CD4-positive, CD25-positive, alpha-beta regulatory T cell (primary cell): ENCODE data around the gene RUFY2. TPM values are rescaled to one million over a fixed set of nuclear protein-coding genes. Genes with fewer than 3 reads are reported as not detected.
"Not testable (repeated sequence)": the region's sequence is repeated elsewhere in the genome, so short reads cannot be mapped to it uniquely, and the experiment has no call there.

ENCODE experiments used
- ATAC-seq, 2 donors: fragments of 150-1000 bp; cut with Tn5 transposase; one replicate each; pipeline ENCODE4 v1.10.0; 2021; ENCODE audit warnings: low read depth in 2 of 2, moderate number of reproducible peaks in 2 of 2, moderate library complexity in 1 of 2
- DNase-seq, 3 donors: peaks; one replicate each; pipeline versions ENCODE4 v3.0.0 to v3.0.0-alpha.2; 2012 to 2022; ENCODE audit warnings: mixed read lengths in 1 of 3
- H3K27ac ChIP-seq: one replicate; pipeline ENCODE4 v1.7.0; 2013; ENCODE audit warnings: mild to moderate bottlenecking, low read length; ENCODE audit not compliant: insufficient read depth, poor library complexity, severe bottlenecking
- H3K27me3 ChIP-seq: one replicate; pipeline ENCODE4 v1.7.0; 2013; ENCODE audit warnings: low read length; ENCODE audit not compliant: control insufficient read depth, insufficient read depth
- H3K36me3 ChIP-seq: one replicate; pipeline ENCODE4 v1.7.0; 2013; ENCODE audit warnings: mild to moderate bottlenecking, low read length, moderate library complexity; ENCODE audit not compliant: control insufficient read depth, insufficient read depth
- H3K4me1 ChIP-seq: 2 replicates; pipeline ENCODE4 v1.7.0; 2013; ENCODE audit warnings: mild to moderate bottlenecking, low read length; ENCODE audit not compliant: insufficient read depth, control insufficient read depth, poor library complexity, severe bottlenecking
- H3K4me3 ChIP-seq: one replicate; pipeline ENCODE4 v1.7.0; 2013; ENCODE audit warnings: low read depth, mild to moderate bottlenecking, low read length, moderate library complexity
- H3K9me3 ChIP-seq, 2 experiments: 1 replicate in 1 of 2; 2 replicates in 1 of 2; pipeline ENCODE4 v1.7.0; 2013; ENCODE audit warnings: low read length in 2 of 2, mild to moderate bottlenecking in 1 of 2, moderate library complexity in 1 of 2; ENCODE audit not compliant: control insufficient read depth in 2 of 2
- H3K27ac Mint-ChIP-seq, 3 donors: one replicate each; pipeline ENCODE4 v1.8.0; 2020 to 2022; ENCODE audit warnings: mild to moderate bottlenecking in 3 of 3, mixed read lengths in 3 of 3, moderate library complexity in 2 of 3
- H3K27me3 Mint-ChIP-seq: one replicate; pipeline ENCODE4 v1.8.0; 2022; ENCODE audit warnings: mild to moderate bottlenecking, mixed read lengths
- H3K36me3 Mint-ChIP-seq: one replicate; pipeline ENCODE4 v1.8.0; 2020; ENCODE audit warnings: mixed read lengths
- H3K4me1 Mint-ChIP-seq, 4 donors: one replicate each; pipeline ENCODE4 v1.8.0; 2020 to 2022; ENCODE audit warnings: mixed read lengths in 4 of 4, mild to moderate bottlenecking in 1 of 4
- H3K4me3 Mint-ChIP-seq, 4 donors: one replicate each; pipeline ENCODE4 v1.8.0; 2020 to 2022; ENCODE audit warnings: mild to moderate bottlenecking in 4 of 4, mixed read lengths in 4 of 4, moderate library complexity in 3 of 4
- H3K9me3 Mint-ChIP-seq, 7 donors: one replicate each; pipeline ENCODE4 v1.8.0; 2020 to 2022; ENCODE audit warnings: mixed read lengths in 7 of 7, mild to moderate bottlenecking in 3 of 7, moderate library complexity in 2 of 7
- polyA plus RNA-seq, 4 donors: library from polyadenylated mRNA; unstranded; fragments of 300-500 nt; fragmentation: Illumina TruSeq; gene quantifications; one replicate each; pipeline ENCODE4 v1.2.3, GENCODE V29; 2021
- total RNA-seq: library from RNA; stranded (reverse); gene quantifications from one replicate; pipeline ENCODE4 v1.2.3, GENCODE V29; 2022

RUFY2 gene
- 18.9 TPM for total RNA-seq
- polyA plus RNA-seq, result 1 to 10 TPM; 4.5 to 8.1 (median 6.8) TPM

- Histone ChIP-seq H3K27ac (peak within 1 kb of the TSS; percentile 60), H3K27me3 (no peaks in the 10 kb centered on the region), H3K36me3 (no peaks in the 10 kb centered on the region), H3K9me3 (no peaks in the 10 kb centered on the region), H3K4me3 (peak within 1 kb of the TSS; percentile 94), H3K4me1 (peaks cover 12% of the 10 kb centered on the region)
- peaks cover 8 to 25% (median 13%) of the 10 kb centered on the region in 4 donors for H3K4me1 Mint-ChIP-seq
- ATAC-seq (peak; percentile 95 to 97), DNase-seq (peak; percentile 68 to 79 (median 76))
- H3K36me3 Mint-ChIP-seq, result no peaks in the 10 kb centered on the region
- H3K9me3 Mint-ChIP-seq, result no peaks in the 10 kb centered on the region
- H3K27me3 Mint-ChIP-seq, result no peaks in the 10 kb centered on the region
- peak within 1 kb of the TSS; percentile 77 to 86 (median 80) for H3K27ac Mint-ChIP-seq
- H3K4me3 Mint-ChIP-seq, result peak within 1 kb of the TSS; percentile 88 to 97 (median 92)
These were observed at the start of gene RUFY2 for GRCh38 chr10:68406815-68407548. TSS of gene RUFY2 (minus strand) at chr10:68407277. CDS start at chr10:68407189, 88 bp downstream.

GRCh38 chr10:68449698-68450097, 42.6 kb upstream of the RUFY2 start:
- H3K9me3 ChIP-seq, H3K4me1 ChIP-seq, H3K27me3 Mint-ChIP-seq, H3K4me3 Mint-ChIP-seq, H3K9me3 Mint-ChIP-seq, H3K36me3 ChIP-seq, H3K4me1 Mint-ChIP-seq, H3K27me3 ChIP-seq, H3K27ac ChIP-seq, ATAC-seq, H3K4me3 ChIP-seq, DNase-seq: not testable (repeated sequence)
- Mint-ChIP-seq H3K36me3 (peaks cover 18% of the 10 kb centered on the region), H3K27ac (peak overlapping the region in 1 of 3 donors; percentile 34)

- Histone ChIP-seq H3K27ac (no peak overlapping the region), H3K36me3 (no peaks in the 10 kb centered on the region), H3K4me1 (no peaks in the 10 kb centered on the region), H3K4me3 (no peak overlapping the region), H3K9me3 (no peaks in the 10 kb centered on the region), H3K27me3 (no peaks in the 10 kb centered on the region)
- Mint-ChIP-seq H3K4me1 (peaks cover 0 to 3% (median 0%) of the 10 kb centered on the region in 4 donors), H3K4me3 (no peak overlapping the region), H3K9me3 (no peaks in the 10 kb centered on the region), H3K27ac (no peak overlapping the region), H3K36me3 (peaks cover 12% of the 10 kb centered on the region), H3K27me3 (no peaks in the 10 kb centered on the region)
- DNase-seq (no peak), ATAC-seq (no peak)
These were observed 39.1 kb upstream of the RUFY2 start for GRCh38 chr10:68446179-68446578.

- H3K4me1 Mint-ChIP-seq, result no peaks in the 10 kb centered on the region
- no peaks in the 10 kb centered on the region for H3K4me1 ChIP-seq
- H3K36me3 ChIP-seq, result no peaks in the 10 kb centered on the region
- no peak for ATAC-seq
- H3K4me3 Mint-ChIP-seq, result no peak overlapping the region
- H3K27ac ChIP-seq, result no peak overlapping the region
- DNase-seq, result no peak
- H3K27ac Mint-ChIP-seq, result no peak overlapping the region
- no peaks in the 10 kb centered on the region for H3K27me3 ChIP-seq
- no peaks in the 10 kb centered on the region for H3K9me3 Mint-ChIP-seq
- no peak overlapping the region for H3K4me3 ChIP-seq
- H3K36me3 Mint-ChIP-seq, result peaks cover 7% of the 10 kb centered on the region
- H3K9me3 ChIP-seq, result no peaks in the 10 kb centered on the region
- H3K27me3 Mint-ChIP-seq, result no peaks in the 10 kb centered on the region
These were observed 35.9 kb upstream of the RUFY2 start for GRCh38 chr10:68442971-68443370.

- no peaks in the 10 kb centered on the region for H3K36me3 ChIP-seq
- H3K4me3 Mint-ChIP-seq, result no peak overlapping the region
- no peak overlapping the region for H3K27ac ChIP-seq
- H3K4me3 ChIP-seq, result no peak overlapping the region
- H3K9me3 ChIP-seq, result no peaks in the 10 kb centered on the region
- H3K9me3 Mint-ChIP-seq, result no peaks in the 10 kb centered on the region
- no peaks in the 10 kb centered on the region for H3K4me1 Mint-ChIP-seq
- H3K27ac Mint-ChIP-seq, result no peak overlapping the region
- H3K27me3 Mint-ChIP-seq, result no peaks in the 10 kb centered on the region
- peaks cover 5% of the 10 kb centered on the region for H3K36me3 Mint-ChIP-seq
- ATAC-seq (no peak), DNase-seq (no peak)
- no peaks in the 10 kb centered on the region for H3K27me3 ChIP-seq
- no peaks in the 10 kb centered on the region for H3K4me1 ChIP-seq
These were observed 33.8 kb upstream of the RUFY2 start for GRCh38 chr10:68440898-68441297.

GRCh38 chr10:68435803-68436202, 28.7 kb upstream of the RUFY2 start:
- Histone ChIP-seq H3K4me1 (no peaks in the 10 kb centered on the region), H3K4me3 (no peak overlapping the region), H3K27me3 (no peaks in the 10 kb centered on the region), H3K36me3 (no peaks in the 10 kb centered on the region), H3K9me3 (no peaks in the 10 kb centered on the region), H3K27ac (no peak overlapping the region)
- Mint-ChIP-seq H3K4me3 (no peak overlapping the region), H3K27me3 (no peaks in the 10 kb centered on the region), H3K36me3 (peaks cover 5% of the 10 kb centered on the region), H3K27ac (peak overlapping the region in 1 of 3 donors; percentile 12), H3K4me1 (no peaks in the 10 kb centered on the region), H3K9me3 (no peaks in the 10 kb centered on the region)
- DNase-seq, result no peak
- ATAC-seq, result no peak

GRCh38 chr10:68434657-68435056, 27.6 kb upstream of the RUFY2 start:
- no peak for DNase-seq
- no peak overlapping the region for H3K4me3 Mint-ChIP-seq
- no peaks in the 10 kb centered on the region for H3K9me3 Mint-ChIP-seq
- H3K4me1 ChIP-seq, result no peaks in the 10 kb centered on the region
- H3K27ac ChIP-seq, result no peak overlapping the region
- H3K4me1 Mint-ChIP-seq, result no peaks in the 10 kb centered on the region
- peaks cover 5% of the 10 kb centered on the region for H3K36me3 Mint-ChIP-seq
- ATAC-seq, result no peak
- no peaks in the 10 kb centered on the region for H3K27me3 Mint-ChIP-seq
- no peak overlapping the region for H3K27ac Mint-ChIP-seq
- no peaks in the 10 kb centered on the region for H3K27me3 ChIP-seq
- H3K36me3 ChIP-seq, result no peaks in the 10 kb centered on the region
- H3K4me3 ChIP-seq, result no peak overlapping the region
- H3K9me3 ChIP-seq, result no peaks in the 10 kb centered on the region
